ENCODE data around the gene SPACA9. TPM values are rescaled to one million over a fixed set of nuclear protein-coding genes. Genes with fewer than 3 reads are reported as not detected.

SPACA9 gene
- total RNA-seq, 4 donors from 2014 or later: 14.6 to 22.3 (median 19.0) TPM

GRCh38 chr9:132869266-132869665 is 9.4 kb upstream of the SPACA9 start:
- intact Hi-C loops (cut with DNase I): no loop called here
- Histone ChIP-seq H3K36me3 (no peaks in the 10 kb centered on the region), H3K9me3 (no peaks in the 10 kb centered on the region), H3K4me1 (peaks cover 17 to 22% of the 10 kb centered on the region in 2 donors), H3K27ac (no peak overlapping the region), H3K4me3 (replicated peaks in 1 of 3) (no peak overlapping the region), H3K27me3 (no peaks in the 10 kb centered on the region)
- TF ChIP-seq POLR2A (IDR thresholded peaks at IDR 0.05) (no peak), CTCF (IDR thresholded peaks at IDR 0.05) (no peak)
- WGBS, 2 donors: 90 to 96% methylated on average over 3 to 5 of the region's 9 CpGs
- no peak for DNase-seq

GRCh38 chr9:132873403-132873802 is 5.3 kb upstream of the SPACA9 start:
- Histone ChIP-seq H3K4me1 (peaks cover 17 to 28% of the 10 kb centered on the region in 2 donors), H3K9me3 (no peaks in the 10 kb centered on the region), H3K36me3 (no peaks in the 10 kb centered on the region), H3K27ac (no peak overlapping the region), H3K27me3 (no peaks in the 10 kb centered on the region), H3K4me3 (replicated peaks in 1 of 3) (no peak overlapping the region)
- intact Hi-C loops (cut with DNase I): no loop called here
- no peak for DNase-seq
- no peak for TF ChIP-seq POLR2A (IDR thresholded peaks at IDR 0.05)
- TF ChIP-seq CTCF (IDR thresholded peaks at IDR 0.05): no peak
- WGBS, 2 donors: 71 to 83% methylated on average over 6 to 7 of the region's 7 CpGs

GRCh38 chr9:132875159-132875558 is 3.5 kb upstream of the SPACA9 start:
- intact Hi-C loops (cut with DNase I): loop anchor here (5.0 kb wide), 1 partner anchor 203 kb away; the partner anchor contains the start of gene GTF3C4
- TF ChIP-seq POLR2A (IDR thresholded peaks at IDR 0.05) (no peak), CTCF (IDR thresholded peaks at IDR 0.05) (no peak)
- WGBS, 2 donors: 75 to 81% methylated on average over 1 to 4 of the region's 5 CpGs
- Histone ChIP-seq H3K4me1 (peaks cover 25 to 42% of the 10 kb centered on the region in 2 donors), H3K27me3 (no peaks in the 10 kb centered on the region), H3K27ac (no peak overlapping the region), H3K9me3 (no peaks in the 10 kb centered on the region), H3K36me3 (no peaks in the 10 kb centered on the region), H3K4me3 (replicated peaks in 1 of 3) (no peak overlapping the region)
- no peak for DNase-seq

GRCh38 chr9:132876849-132877248 is 1.8 kb upstream of the SPACA9 start:
- peak overlapping the region in 1 of 3 donors; percentile 94 for H3K27ac ChIP-seq
- no peaks in the 10 kb centered on the region for H3K36me3 ChIP-seq
- H3K4me1 ChIP-seq: peaks cover 12 to 32% of the 10 kb centered on the region in 2 donors
- intact Hi-C loops (cut with DNase I): loop anchor here (5.0 kb wide), 1 partner anchor 205 kb away; the partner anchor contains the start of gene GTF3C4
- H3K9me3 ChIP-seq: no peaks in the 10 kb centered on the region
- H3K4me3 ChIP-seq (replicated peaks in 1 of 3): no peak overlapping the region
- H3K27me3 ChIP-seq: no peaks in the 10 kb centered on the region
- 84 to 85% methylated on average over 3 of the region's 3 CpGs for WGBS, 2 donors
- no peak for DNase-seq
- TF ChIP-seq POLR2A (IDR thresholded peaks at IDR 0.05) (no peak), CTCF (IDR thresholded peaks at IDR 0.05) (no peak)

GRCh38 chr9:132877458-132877823 is 1.3 kb upstream of the SPACA9 start:
- TF ChIP-seq CTCF (IDR thresholded peaks at IDR 0.05) (no peak), POLR2A (IDR thresholded peaks at IDR 0.05) (no peak)
- 12 to 33% methylated on average over 5 to 12 of the region's 14 CpGs for whole genome bisulfite sequencing, 2 donors
- Histone ChIP-seq H3K9me3 (no peaks in the 10 kb centered on the region), H3K4me1 (peaks cover 7 to 26% of the 10 kb centered on the region in 2 donors), H3K4me3 (replicated peaks in 1 of 3) (peak overlapping the region; percentile 94 to 100 (median 98)), H3K27ac (peak overlapping the region; percentile 89 to 99 (median 94)), H3K36me3 (no peaks in the 10 kb centered on the region), H3K27me3 (no peaks in the 10 kb centered on the region)
- peak in 1 of 2 donors; percentile 17 for DNase-seq
- intact Hi-C loops (cut with DNase I): loop anchor here (5.0 kb wide), 1 partner anchor 205 kb away; the partner anchor contains the start of gene GTF3C4
